H1 (cell line): Measurements from ENCODE around the gene OGFOD3. TPM values are rescaled to one million over a fixed set of nuclear protein-coding genes. Genes with fewer than 3 reads are reported as not detected.

ENCODE experiments used
- CTCF ChIA-PET: fragments of 300-600 bp; sonication (Branson Sonifier 250); formaldehyde crosslinking; loops from one replicate; lab custom pipeline; 2021; ENCODE audit not compliant: partially characterized antibody; lab: Charles Lee
- POLR2A ChIA-PET: fragments of 300-600 bp; sonication (Branson Sonifier 250); formaldehyde crosslinking; loops from one replicate; lab custom pipeline; 2021; ENCODE audit warnings: inconsistent platforms; ENCODE audit not compliant: partially characterized antibody; lab: Charles Lee
- DNase-seq, 2 experiments: peaks; one replicate each; pipeline versions ENCODE4 v3.0.0 to v3.0.0-alpha.2; 2010 to 2022; ENCODE audit warnings: low spot score in 2 of 2, low read depth in 1 of 2, mixed read lengths in 1 of 2
- FAIRE-seq: peaks from 2 replicates; lab custom pipeline; 2011; peaks lifted over from hg19 to GRCh38; lab: Jason Lieb, UNC
- H2AFZ ChIP-seq: 2 replicates; pipeline ENCODE4 v1.8.1; 2012; ENCODE audit warnings: low read length, inconsistent platforms
- H2AK5ac ChIP-seq: 2 replicates; pipeline ENCODE4 v1.6.1; 2013; ENCODE audit warnings: low read depth, low read length
- H2BK120ac ChIP-seq: replicated peaks from 2 replicates; pipeline ENCODE3; 2013; ENCODE audit warnings: low read depth, low read length, inconsistent platforms
- H2BK12ac ChIP-seq: 2 replicates; pipeline ENCODE4 v1.6.1; 2013; ENCODE audit warnings: low read depth, low read length
- H2BK15ac ChIP-seq: 2 replicates; pipeline ENCODE4 v1.6.1; 2013; ENCODE audit warnings: low read length
- H2BK20ac ChIP-seq: 2 replicates; pipeline ENCODE4 v1.6.1; 2013; ENCODE audit warnings: low read length
- H2BK5ac ChIP-seq: 2 replicates; pipeline ENCODE4 v1.6.1; 2013; ENCODE audit warnings: low read depth, low read length
- H3K14ac ChIP-seq: 2 replicates; pipeline ENCODE4 v1.6.1; 2013; ENCODE audit warnings: inconsistent platforms; ENCODE audit not compliant: insufficient read length
- H3K18ac ChIP-seq: 2 replicates; pipeline ENCODE4 v1.6.1; 2013; ENCODE audit warnings: low read length; ENCODE audit errors: extremely low read depth
- H3K23ac ChIP-seq: 2 replicates; pipeline ENCODE4 v1.6.1; 2013; ENCODE audit warnings: inconsistent platforms; ENCODE audit not compliant: insufficient read length
- H3K23me2 ChIP-seq: 2 replicates; pipeline ENCODE4 v1.6.1; 2013; ENCODE audit warnings: low read depth, low read length
- H3K27ac ChIP-seq: 2 replicates; pipeline ENCODE4 v1.6.1; 2011; ENCODE audit warnings: low read depth, low read length, inconsistent platforms
- H3K27me3 ChIP-seq, 4 experiments: replicated peaks in 1 of 4; 1 replicate in 1 of 4; 2 replicates in 3 of 4; pipeline versions ENCODE4 v1.6.1 to v1.8.1; 2011 to 2013; ENCODE audit warnings: low read length in 3 of 4, mild to moderate bottlenecking in 3 of 4, inconsistent platforms in 2 of 4, mixed read lengths in 2 of 4, moderate library complexity in 1 of 4; ENCODE audit not compliant: control insufficient read depth in 3 of 4, insufficient read depth in 3 of 4; ENCODE audit errors: extremely low read depth in 1 of 4
- H3K36me3 ChIP-seq, 4 experiments: 2 replicates each; pipeline versions ENCODE4 v1.6.1 to v1.8.1; 2011 to 2013; ENCODE audit warnings: mild to moderate bottlenecking in 4 of 4, low read length in 3 of 4, moderate library complexity in 2 of 4, control low read depth in 1 of 4, inconsistent platforms in 1 of 4; ENCODE audit not compliant: insufficient read depth in 4 of 4, control insufficient read depth in 2 of 4
- H3K4ac ChIP-seq: replicated peaks from 2 replicates; pipeline ENCODE3; 2013; ENCODE audit warnings: low read length, low read depth, mixed read lengths, inconsistent platforms; ENCODE audit not compliant: insufficient read length
- H3K4me1 ChIP-seq, 4 experiments: replicated peaks in 1 of 4; 1 replicate in 1 of 4; 2 replicates in 3 of 4; pipeline versions ENCODE4 v1.6.1 to v1.8.1; 2011 to 2013; ENCODE audit warnings: low read length in 3 of 4, inconsistent platforms in 2 of 4, mixed read lengths in 1 of 4; ENCODE audit not compliant: insufficient read depth in 4 of 4, control insufficient read depth in 3 of 4
- H3K4me2 ChIP-seq, 2 experiments: 2 replicates each; pipeline versions ENCODE4 v1.6.1 to v1.8.1; 2011 to 2013; ENCODE audit warnings: low read depth in 2 of 2, low read length in 2 of 2, control low read depth in 1 of 2, inconsistent platforms in 1 of 2, mild to moderate bottlenecking in 1 of 2; ENCODE audit not compliant: insufficient read depth in 1 of 2
- H3K4me3 ChIP-seq, 4 experiments: fragments of 200-600, 300-600 bp in 1 of 4; sonication (generic), shearing (Covaris generic), sonication (Bioruptor Twin) in 1 of 4; 2 replicates each; pipeline versions ENCODE4 v1.5.1 to v1.8.1; 2011 to 2016; ENCODE audit warnings: low read length in 4 of 4, low read depth in 3 of 4, control low read depth in 2 of 4, inconsistent platforms in 2 of 4, mild to moderate bottlenecking in 2 of 4, mixed read lengths in 1 of 4, moderate library complexity in 1 of 4; ENCODE audit not compliant: insufficient read depth in 2 of 4; ENCODE audit errors: extremely low read depth in 1 of 4
- H3K56ac ChIP-seq: replicated peaks from 2 replicates; pipeline ENCODE3; 2013; ENCODE audit warnings: low read depth, mild to moderate bottlenecking, mixed read lengths, low read length, inconsistent platforms; ENCODE audit not compliant: insufficient read length
- H3K79me1 ChIP-seq: 2 replicates; pipeline ENCODE4 v1.6.1; 2013; ENCODE audit warnings: low read depth, low read length, control low read depth
- H3K79me2 ChIP-seq, 2 experiments: 2 replicates each; pipeline versions ENCODE4 v1.6.1 to v1.8.1; 2012 to 2013; ENCODE audit warnings: low read length in 2 of 2, mild to moderate bottlenecking in 2 of 2, inconsistent platforms in 1 of 2; ENCODE audit not compliant: insufficient read depth in 2 of 2, control insufficient read depth in 1 of 2
- H3K9ac ChIP-seq, 4 experiments: replicated peaks in 1 of 4; 1 replicate in 1 of 4; 2 replicates in 3 of 4; pipeline versions ENCODE4 v1.6.1 to v1.8.1; 2011 to 2013; ENCODE audit warnings: low read depth in 3 of 4, low read length in 3 of 4, control low read depth in 2 of 4, mild to moderate bottlenecking in 2 of 4, moderate library complexity in 2 of 4, inconsistent platforms in 1 of 4; ENCODE audit errors: extremely low read depth in 1 of 4
- H3K9me3 ChIP-seq, 2 experiments: 2 replicates each; pipeline versions ENCODE4 v1.6.1 to v1.8.1; 2012 to 2013; ENCODE audit warnings: mild to moderate bottlenecking in 2 of 2, moderate library complexity in 2 of 2, control low read depth in 1 of 2, inconsistent platforms in 1 of 2, low read depth in 1 of 2, low read length in 1 of 2, mixed read lengths in 1 of 2; ENCODE audit not compliant: insufficient read depth in 2 of 2
- H4K20me1 ChIP-seq, 2 experiments: replicated peaks in 1 of 2; 2 replicates each; pipeline versions ENCODE3 to v1.8.1; 2011 to 2013; ENCODE audit warnings: inconsistent platforms in 2 of 2, low read length in 2 of 2, mild to moderate bottlenecking in 1 of 2; ENCODE audit not compliant: insufficient read depth in 2 of 2, control insufficient read depth in 1 of 2
- H4K5ac ChIP-seq: 2 replicates; pipeline ENCODE4 v1.6.1; 2013; ENCODE audit warnings: low read length, low read depth, mixed read lengths, inconsistent platforms; ENCODE audit not compliant: insufficient read length
- H4K8ac ChIP-seq: 2 replicates; pipeline ENCODE4 v1.8.0; 2013; ENCODE audit warnings: mild to moderate bottlenecking, moderate library complexity, low read length, inconsistent platforms; ENCODE audit not compliant: insufficient read depth; ENCODE audit errors: extremely low read depth
- H4K91ac ChIP-seq: replicated peaks from 2 replicates; pipeline ENCODE3; 2013; ENCODE audit warnings: low read length, mixed read lengths, inconsistent platforms; ENCODE audit not compliant: insufficient read length
- ATF2 ChIP-seq: IDR thresholded peaks from 2 replicates; pipeline ENCODE4 v1.6.1; 2012; ENCODE audit warnings: low read length, inconsistent platforms
- CHD1 ChIP-seq: IDR thresholded peaks from 2 replicates; pipeline ENCODE4 v1.6.1; 2012; ENCODE audit warnings: low read depth, low read length, improper control_type of control experiment
- WGBS, 2 experiments: shearing (Covaris generic) in 1 of 2; methylation state at CpG; one replicate each; pipeline versions ENCODE4 v1.1.6 to v1.1.7; 2013 to 2015; ENCODE audit warnings: low lambda C conversion rate in 2 of 2, mixed read lengths in 2 of 2, inconsistent platforms in 1 of 2, low coverage in 1 of 2, missing lambda C conversion rate in 1 of 2; ENCODE audit not compliant: insufficient replicate concordance in 2 of 2, insufficient coverage in 1 of 2, insufficient read length in 1 of 2; ENCODE audit errors: extremely low coverage in 1 of 2, missing lambda C conversion rate in 1 of 2; 5-methylcytosine and 5-hydroxymethylcytosine counted together
- polyA plus RNA-seq, 7 experiments: library from polyadenylated mRNA; depleted of rRNA in 3 of 7; stranded (reverse) in 5 of 7; unstranded in 2 of 7; fragments of >200 nt in 5 of 7; fragments of 200-250 nt in 2 of 7; gene quantifications; 1 replicate in 5 of 7; 2 replicates in 1 of 7; 4 replicates in 1 of 7; pipeline versions ENCODE4 v1.2.1 to v1.2.3, GENCODE V29; 2011 to 2013; ENCODE audit warnings: missing spikeins in 2 of 7, mixed read lengths in 2 of 7
- total RNA-seq: library from RNA; stranded (reverse); fragmentation: NEBNext Ultra II Directional; extraction: Animal tissue kit (Norgen Biotek cat#: 25700); gene quantifications from 2 replicates; pipeline ENCODE4 v1.2.1, GENCODE V29; 2021

Gene OGFOD3
- total and polyA plus RNA-seq, 2 of the 8 experiments (the other 6 are each of a cell fraction or from before 2014, with no cell fraction given), result 21.1 to 21.8 TPM

- no peak overlapping the region for H3K4me2 ChIP-seq
- H4K20me1 ChIP-seq, result peaks cover 5 to 9% of the 10 kb centered on the region in 2 experiments
Measured at GRCh38 chr17:82415786-82416185, 2.6 kb downstream of the OGFOD3 start.

More at GRCh38 chr17:82415786-82416185, 2.6 kb downstream of the OGFOD3 start:
- Histone ChIP-seq H3K14ac (no peak overlapping the region), H3K56ac (no peak overlapping the region), H2BK120ac (no peak overlapping the region), H3K4me3 (no peak overlapping the region), H4K91ac (no peak overlapping the region), H3K4me1 (peaks cover 0 to 3% (median 1%) of the 10 kb centered on the region in 4 experiments; a peak in 4 of 7 replicates), H2BK12ac (no peak overlapping the region), H3K23ac (no peak overlapping the region), H2AFZ (no peak overlapping the region), H3K36me3 (peaks cover 0 to 2% (median 0%) of the 10 kb centered on the region in 4 experiments; a peak in 1 of 8 replicates), H3K9me3 (no peaks in the 10 kb centered on the region), H3K79me1 (peaks cover 2% of the 10 kb centered on the region; the same call in 1 of the 2 replicates), H3K27ac (no peak overlapping the region), H2BK5ac (no peak overlapping the region), H4K5ac (no peak overlapping the region), H3K4ac (no peak overlapping the region), H3K27me3 (no peaks in the 10 kb centered on the region), H3K79me2 (no peaks in the 10 kb centered on the region), H4K8ac (no peak overlapping the region), H3K23me2 (peaks cover 6% of the 10 kb centered on the region), H2BK15ac (no peak overlapping the region), H2BK20ac (no peak overlapping the region), H2AK5ac (no peak overlapping the region), H3K18ac (no peak overlapping the region), H3K9ac (no peak overlapping the region)
- FAIRE-seq (no peak), DNase-seq (no peak)
- POLR2A ChIA-PET, result no interaction called here
- WGBS, 2 experiments, result 89% methylated on average over 9 of the region's 9 CpGs; no CpG with 5 or more reads in 1 of the 2 experiments
- CTCF ChIA-PET, result interaction anchor here (0.6 to 1.2 kb wide), 5 partner anchors 9 to 126 kb away, joined by 3 to 4 read pairs (median 3); no protein-coding TSS in a partner anchor
- TF ChIP-seq CHD1 (no peak), ATF2 (no peak)
